Measurements from ENCODE around the gene NSUN3.

- TF ChIP-seq CTCF (IDR thresholded peaks at IDR 0.05), result no peak
- no peak for TF ChIP-seq EP300 (IDR thresholded peaks at IDR 0.05)
- no peak for TF ChIP-seq POLR2A (IDR thresholded peaks at IDR 0.05)
- TF ChIP-seq POLR2AphosphoS5 (IDR thresholded peaks at IDR 0.05), result no peak
These were observed 55.5 kb downstream of the NSUN3 start for GRCh38 chr3:94118390-94118789.

Measured in stomach (tissue), 4 donors.